Testis (tissue), 3 donors: ENCODE measurements around the gene CES5A. TPM values are rescaled to one million over a fixed set of nuclear protein-coding genes. Genes with fewer than 3 reads are reported as not detected.
"Not testable (repeated sequence)": the region's sequence is repeated elsewhere in the genome, so short reads cannot be mapped to it uniquely, and the experiment has no call there.

ENCODE experiments used
- DNase-seq: peaks from one replicate; pipeline ENCODE4 v3.0.0-alpha.2; 2019
- H3K27ac ChIP-seq, 2 donors: fragments of 200-600 bp; sonication (generic); one replicate each; pipeline ENCODE4 v1.5.1; 2019
- H3K27me3 ChIP-seq: fragments of 200-600 bp; sonication (generic); one replicate; pipeline ENCODE4 v1.5.1; 2019
- H3K36me3 ChIP-seq: fragments of 200-600 bp; sonication (generic); one replicate; pipeline ENCODE4 v1.5.1; 2017; ENCODE audit warnings: low read depth; ENCODE audit errors: missing control alignments
- H3K4me1 ChIP-seq: fragments of 200-600 bp; sonication (generic); one replicate; pipeline ENCODE4 v1.5.1; 2019
- H3K4me3 ChIP-seq, 2 donors: fragments of 200-600 bp; sonication (generic); one replicate each; pipeline ENCODE4 v1.5.1; 2017 to 2019
- H3K9me3 ChIP-seq: fragments of 200-600 bp; sonication (generic); one replicate; pipeline ENCODE4 v1.5.1; 2017
- POLR2A ChIP-seq: fragments of 450-650 bp; IDR thresholded peaks from one replicate; pipeline ENCODE4 v1.6.1; 2017; ENCODE audit warnings: antibody characterized with exemption, mild to moderate bottlenecking, moderate library complexity
- WGBS, 2 donors: methylation state at CpG; one replicate each; pipeline ENCODE4 v1.1.5; 2018; 5-methylcytosine and 5-hydroxymethylcytosine counted together
- intact Hi-C: fragments of 100-400 bp; cut with DNase I; formaldehyde crosslinking; loops from one replicate; pipeline ENCODE4 v1.15.1; 2023; ENCODE audit warnings: low total_unique reads
- polyA plus RNA-seq: library from polyadenylated mRNA; stranded (reverse); fragments of 350-450 nt; fragmentation: Illumina TruSeq; extraction: RNeasy Lipid Tissue Mini Kit (QIAGEN cat#74804); gene quantifications from one replicate; pipeline ENCODE4 v1.2.3, GENCODE V29; 2014; ENCODE audit warnings: low read depth, low replicate concordance; ENCODE audit not compliant: insufficient read depth
- total RNA-seq, 2 donors: library from RNA; depleted of rRNA; stranded (reverse); fragments of >200 nt; gene quantifications; one replicate each; pipeline ENCODE4 v1.2.3, GENCODE V29; 2016
- TF ChIP-seq, protein P1 (sequence below), 3 experiments: fragments of 450-650 bp in 2 of 3; fragments of 200-600 bp in 1 of 3; sonication (generic) in 1 of 3; IDR thresholded peaks; one replicate each; pipeline ENCODE4 v1.5.1; 2016 to 2019; ENCODE audit warnings: antibody characterized with exemption in 3 of 3, mild to moderate bottlenecking in 2 of 3, moderate library complexity in 1 of 3

The CES5A gene
- total and polyA plus RNA-seq, 3 donors from 2014 or later, result 0.83 to 1.5 TPM; not detected in 1

DNA sequence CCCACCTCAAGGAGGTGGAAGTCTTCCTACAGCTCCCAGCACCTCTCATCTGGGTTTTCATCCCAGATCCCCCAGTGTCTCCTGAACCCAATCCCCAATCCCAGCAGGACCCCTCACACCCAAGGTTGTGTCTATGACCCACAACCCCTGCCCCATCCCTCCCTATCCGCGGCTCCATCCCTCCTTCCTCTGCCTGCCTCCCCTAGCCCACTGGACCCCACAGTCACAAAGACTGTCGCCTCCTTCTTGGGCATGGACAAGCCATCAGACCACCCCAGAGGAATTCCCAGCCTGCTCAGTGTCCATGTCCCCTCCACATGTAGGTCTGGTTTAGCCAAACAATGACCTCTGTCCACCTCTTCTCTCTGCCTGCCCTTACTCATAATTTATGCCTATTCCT, 54.6 kb downstream of the CES5A start:
- WGBS, 2 donors, result 95 to 100% methylated on average over 3 of the region's 3 CpGs
- H3K27me3 ChIP-seq, result no peaks in the 10 kb centered on the region
- intact Hi-C loops, result no loop called here
- no peak for DNase-seq
- H3K9me3 ChIP-seq, result no peaks in the 10 kb centered on the region
- TF ChIP-seq POLR2A, result no peak
- TF ChIP-seq, protein P1, sequence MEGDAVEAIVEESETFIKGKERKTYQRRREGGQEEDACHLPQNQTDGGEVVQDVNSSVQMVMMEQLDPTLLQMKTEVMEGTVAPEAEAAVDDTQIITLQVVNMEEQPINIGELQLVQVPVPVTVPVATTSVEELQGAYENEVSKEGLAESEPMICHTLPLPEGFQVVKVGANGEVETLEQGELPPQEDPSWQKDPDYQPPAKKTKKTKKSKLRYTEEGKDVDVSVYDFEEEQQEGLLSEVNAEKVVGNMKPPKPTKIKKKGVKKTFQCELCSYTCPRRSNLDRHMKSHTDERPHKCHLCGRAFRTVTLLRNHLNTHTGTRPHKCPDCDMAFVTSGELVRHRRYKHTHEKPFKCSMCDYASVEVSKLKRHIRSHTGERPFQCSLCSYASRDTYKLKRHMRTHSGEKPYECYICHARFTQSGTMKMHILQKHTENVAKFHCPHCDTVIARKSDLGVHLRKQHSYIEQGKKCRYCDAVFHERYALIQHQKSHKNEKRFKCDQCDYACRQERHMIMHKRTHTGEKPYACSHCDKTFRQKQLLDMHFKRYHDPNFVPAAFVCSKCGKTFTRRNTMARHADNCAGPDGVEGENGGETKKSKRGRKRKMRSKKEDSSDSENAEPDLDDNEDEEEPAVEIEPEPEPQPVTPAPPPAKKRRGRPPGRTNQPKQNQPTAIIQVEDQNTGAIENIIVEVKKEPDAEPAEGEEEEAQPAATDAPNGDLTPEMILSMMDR (IDR thresholded peaks at IDR 0.05), result no peak
- H3K4me3 ChIP-seq, result no peak overlapping the region
- no peaks in the 10 kb centered on the region for H3K4me1 ChIP-seq
- H3K36me3 ChIP-seq, result no peaks in the 10 kb centered on the region
- no peak overlapping the region for H3K27ac ChIP-seq

DNA sequence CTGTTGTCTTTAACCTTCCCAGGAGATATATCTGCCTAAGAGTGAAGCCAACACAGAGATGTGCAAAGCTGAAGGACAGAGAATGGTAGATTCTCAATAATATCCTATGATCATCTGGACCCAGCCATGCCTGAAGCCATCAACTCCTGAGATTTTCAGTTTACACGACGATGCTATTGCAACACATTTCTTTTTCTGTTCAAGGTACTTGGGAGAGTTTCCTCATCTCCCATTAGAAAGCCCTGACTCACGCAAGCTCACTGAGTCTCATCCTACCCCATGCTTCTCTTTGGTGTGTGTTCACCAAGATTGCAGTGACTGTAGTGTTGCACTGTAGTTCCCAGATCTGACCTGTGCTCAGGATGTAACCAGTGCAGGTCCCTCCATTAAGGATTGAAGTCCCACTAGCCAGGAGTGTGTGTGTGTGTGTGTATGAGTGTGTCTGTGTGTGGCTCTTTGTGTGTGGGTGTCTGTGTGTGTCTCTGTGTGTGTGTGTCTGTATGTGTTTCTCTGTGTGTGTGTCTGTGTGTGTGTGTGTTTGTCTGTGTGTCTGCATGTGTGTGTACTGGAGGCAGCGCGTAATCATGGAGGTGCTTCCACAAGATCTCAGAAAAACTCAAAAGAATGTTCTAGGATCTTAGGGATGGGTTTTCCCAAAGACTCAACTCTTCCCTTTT, 57.8 kb downstream of the CES5A start:
- Histone ChIP-seq H3K4me1 (no peaks in the 10 kb centered on the region), H3K27ac (no peak overlapping the region), H3K27me3 (no peaks in the 10 kb centered on the region), H3K4me3 (no peak overlapping the region), H3K9me3 (no peaks in the 10 kb centered on the region), H3K36me3 (no peaks in the 10 kb centered on the region)
- TF ChIP-seq, protein P1 (IDR thresholded peaks at IDR 0.05), result no peak
- TF ChIP-seq POLR2A, result no peak
- no peak for DNase-seq
- WGBS, 2 donors, result 95 to 97% methylated on average over 5 of the region's 5 CpGs
- intact Hi-C loops, result no loop called here

DNA sequence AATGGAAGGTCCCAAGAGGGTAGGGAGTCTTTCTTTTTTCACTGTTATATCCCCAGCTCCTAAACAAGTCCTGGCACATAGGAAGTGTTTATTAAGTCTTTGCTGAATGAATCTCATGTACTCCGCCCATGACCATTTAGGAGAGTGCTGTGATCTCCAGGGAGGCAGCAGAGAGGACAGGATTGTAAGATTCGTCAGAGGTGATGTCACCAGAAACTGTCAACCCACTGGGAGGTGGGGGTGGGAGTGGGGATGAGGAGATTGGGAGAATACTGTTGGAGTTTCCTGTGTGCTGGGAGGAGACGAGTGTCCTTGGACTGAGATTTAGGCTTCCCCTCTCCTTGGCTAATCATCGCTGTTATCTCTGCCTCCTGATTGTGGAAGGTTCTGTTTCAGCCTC, 59.0 kb downstream of the CES5A start:
- H3K36me3 ChIP-seq, DNase-seq, intact Hi-C loops, H3K4me3 ChIP-seq, H3K4me1 ChIP-seq, H3K9me3 ChIP-seq, H3K27me3 ChIP-seq, H3K27ac ChIP-seq: not testable (repeated sequence)
- 56 to 59% methylated on average over 4 of the region's 4 CpGs for WGBS, 2 donors

DNA sequence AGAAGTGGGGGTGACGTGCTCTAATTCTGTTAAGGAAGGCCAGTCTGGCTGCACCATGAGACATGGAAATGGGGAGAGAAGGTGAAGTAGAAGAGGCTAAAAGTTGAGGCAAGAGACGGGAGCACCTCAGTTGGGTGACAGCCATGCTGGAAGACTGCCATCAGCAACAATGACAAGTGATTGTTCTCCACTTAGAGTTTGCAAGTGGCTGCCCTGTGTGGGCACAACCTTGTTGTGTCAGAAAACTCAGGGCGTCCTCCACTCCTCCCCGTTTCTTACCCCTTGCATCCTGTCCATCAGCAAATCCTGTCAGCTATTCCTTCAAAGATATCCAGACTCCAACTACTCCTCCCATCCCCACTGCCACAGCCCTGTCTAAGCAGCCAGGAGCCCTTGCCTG, 59.9 kb downstream of the CES5A start:
- no peak overlapping the region for H3K4me3 ChIP-seq
- no peaks in the 10 kb centered on the region for H3K4me1 ChIP-seq
- no peaks in the 10 kb centered on the region for H3K36me3 ChIP-seq
- no peaks in the 10 kb centered on the region for H3K27me3 ChIP-seq
- intact Hi-C loops, result no loop called here
- H3K27ac ChIP-seq, result no peak overlapping the region
- no peak for TF ChIP-seq POLR2A
- TF ChIP-seq, protein P1 (IDR thresholded peaks at IDR 0.05), result no peak
- no peak for DNase-seq
- 79 to 90% methylated on average over 3 of the region's 4 CpGs for WGBS, 2 donors
- H3K9me3 ChIP-seq, result no peaks in the 10 kb centered on the region

DNA sequence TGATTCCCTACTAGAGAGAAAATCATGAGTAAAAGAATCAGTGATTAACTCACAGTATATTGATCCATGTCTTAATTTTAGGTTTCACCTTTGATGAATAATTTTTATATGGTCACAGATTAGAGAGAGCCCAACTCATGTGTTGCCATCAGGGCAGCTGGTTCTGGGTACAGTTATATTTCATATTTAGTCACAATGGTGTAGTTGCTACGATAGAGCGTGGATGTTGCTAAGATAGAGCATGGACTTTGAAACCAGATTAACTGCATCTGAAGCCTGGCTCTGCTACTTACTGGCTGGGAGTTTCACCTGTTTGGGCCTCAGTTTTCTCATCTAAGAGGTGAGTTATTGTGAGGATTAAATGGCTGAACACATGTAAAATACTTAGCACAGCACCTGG, 61.0 kb downstream of the CES5A start:
- H3K9me3 ChIP-seq, DNase-seq, H3K27me3 ChIP-seq, H3K36me3 ChIP-seq, intact Hi-C loops, H3K27ac ChIP-seq, H3K4me3 ChIP-seq, H3K4me1 ChIP-seq: not testable (repeated sequence)
- 48 to 100% methylated on average over 1 to 2 of the region's 2 CpGs for WGBS, 2 donors

DNA sequence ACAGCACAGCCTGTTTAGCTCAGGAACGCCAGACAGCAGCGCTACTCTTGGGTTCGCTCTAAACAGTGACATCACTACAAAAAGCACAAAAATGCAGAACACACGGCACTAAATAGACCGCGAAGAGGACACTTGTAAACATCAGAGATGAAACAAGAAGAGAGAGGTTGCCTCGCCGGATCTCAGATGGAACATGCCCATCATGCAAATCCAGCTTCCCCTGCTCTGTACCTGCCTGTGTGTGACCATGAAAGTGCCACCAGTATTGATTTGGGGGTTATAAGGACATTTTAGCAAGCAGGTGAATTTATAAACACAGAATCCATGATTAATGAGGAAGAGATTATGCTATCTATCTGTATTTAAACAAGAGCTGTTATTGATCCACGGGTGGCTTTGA, 61.4 kb downstream of the CES5A start:
- 75 to 83% methylated on average over 6 to 8 of the region's 9 CpGs for WGBS, 2 donors
- not testable (repeated sequence) for DNase-seq

More for the DNA sequence above, 61.4 kb downstream of the CES5A start:
- H3K9me3 ChIP-seq, intact Hi-C loops, H3K4me1 ChIP-seq, H3K27me3 ChIP-seq, H3K4me3 ChIP-seq, H3K36me3 ChIP-seq, H3K27ac ChIP-seq: not testable (repeated sequence)
